ENCODE measurements around the gene SORCS2. TPM values are rescaled to one million over a fixed set of nuclear protein-coding genes. Genes with fewer than 3 reads are reported as not detected.

SORCS2 gene
- total and polyA plus RNA-seq, 2 of the 4 experiments (the other 2 are of a cell fraction): 0.36 to 0.62 TPM

- CTCF ChIA-PET: no interaction called here
- Histone ChIP-seq H3K9me1 (ENCODE audit: insufficient read depth, low read length) (no peaks in the 10 kb centered on the region), H2BK15ac (ENCODE audit: low read depth, low read length) (no peak overlapping the region), H3K4me2 (ENCODE audit: low read depth, low read length) (no peak overlapping the region), H3K23ac (ENCODE audit: low read depth, low read length) (no peak overlapping the region), H3K4ac (ENCODE audit: low read depth, low read length) (no peak overlapping the region), H2BK5ac (ENCODE audit: low read depth, low read length, poor library complexity, severe bottlenecking) (no peak overlapping the region), H4K8ac (ENCODE audit: low read depth in 2 of 2, low read length in 2 of 2) (no peak overlapping the region), H3K56ac (ENCODE audit: extremely low read depth, insufficient read depth, low read length) (no peak overlapping the region), H4K20me1 (ENCODE audit: insufficient read depth, low read length) (no peaks in the 10 kb centered on the region), H3K18ac (ENCODE audit: low read depth, low read length) (no peak overlapping the region), H2BK20ac (ENCODE audit: low read depth, low read length) (no peak overlapping the region), H3K4me1 (ENCODE audit: control insufficient read depth, insufficient read depth, low read length) (no peaks in the 10 kb centered on the region), H2AK5ac (ENCODE audit: low read depth, low read length) (no peak overlapping the region), H4K91ac (ENCODE audit: insufficient read depth, low read depth, low read length) (no peak overlapping the region), H3K14ac (replicated peaks; ENCODE audit: low read depth, low read length) (no peak overlapping the region), H3K36me3 (ENCODE audit: control insufficient read depth, insufficient read depth, low read length) (no peaks in the 10 kb centered on the region), H3K27ac (ENCODE audit: insufficient read depth, low read length) (no peak overlapping the region), H3K27me3 (ENCODE audit: control insufficient read depth, insufficient read depth, low read length) (peaks cover 63% of the 10 kb centered on the region), H3K4me3 (ENCODE audit: insufficient read depth, low read depth, low read length) (no peak overlapping the region), H2AK9ac (replicated peaks; ENCODE audit: low read depth, low read length, poor library complexity) (no peak overlapping the region), H4K5ac (ENCODE audit: low read depth, low read length) (no peak overlapping the region), H2BK120ac (ENCODE audit: low read depth, low read length) (no peak overlapping the region), H2AFZ (replicated peaks; ENCODE audit: low read length, poor library complexity) (peak overlapping the region; percentile 21), H3K9ac (ENCODE audit: low read depth, low read length) (no peak overlapping the region), H3K79me1 (ENCODE audit: low read depth in 1 of 2, low read length in 2 of 2) (no peaks in the 10 kb centered on the region), H3K9me3 (ENCODE audit: control insufficient read depth, insufficient read depth, low read length) (0 out of 2 replicates have a peak, but pooled peaks cover under 1% of the 10 kb centered on the region)
- intact Hi-C loops (cut with micrococcal nuclease): no loop called here
- WGBS, 2 experiments (ENCODE audit: extremely low coverage in 2 of 2, insufficient read length in 1 of 2): 41% methylated on average over 3 of the region's 14 CpGs; no CpG with 5 or more reads in 1 of the 2 experiments
- POLR2A ChIA-PET (ENCODE audit: unreplicated experiment): no interaction called here
- dilution Hi-C loops (cut with HindIII; ENCODE audit: low sequenced_read_pairs, unreplicated experiment): no loop called here
- no TSS peak for BruUV-seq (replicated peaks)
- DNase-seq (no peak), ATAC-seq (ENCODE audit: low read depth) (no peak)
- in situ Hi-C loops (cut with MboI; ENCODE audit: low sequenced_read_pairs): no loop called here
- no peak for TF ChIP-seq RFX5 (IDR thresholded peaks at IDR 0.05; ENCODE audit: low read depth, low read length)
- TF ChIP-seq FOS (IDR thresholded peaks at IDR 0.05; ENCODE audit: low read depth, low read length): no peak
- no peak for TF ChIP-seq MAZ (IDR thresholded peaks at IDR 0.05; ENCODE audit: borderline replicate concordance, low read depth, low read length)
- TF ChIP-seq RAD21 (IDR thresholded peaks at IDR 0.05; ENCODE audit: low read length): no peak
- no peak for TF ChIP-seq MAFK (IDR thresholded peaks at IDR 0.05; ENCODE audit: low read depth, low read length)
- TF ChIP-seq BHLHE40 (IDR thresholded peaks at IDR 0.05; ENCODE audit: low read depth, low read length): no peak
- no peak for TF ChIP-seq SMC3 (IDR thresholded peaks at IDR 0.05; ENCODE audit: low read depth, low read length)
- TF ChIP-seq NFE2L2 (IDR thresholded peaks at IDR 0.05; ENCODE audit: low read depth, low read length): no peak
- no peak for TF ChIP-seq CEBPB (IDR thresholded peaks at IDR 0.05; ENCODE audit: low read depth, low read length)
- TF ChIP-seq POLR2A (IDR thresholded peaks at IDR 0.05; ENCODE audit: low read depth, low read length): no peak
- no peak for TF ChIP-seq RCOR1 (IDR thresholded peaks at IDR 0.05; ENCODE audit: insufficient replicate concordance, low read length)
These were observed 63.1 kb downstream of the SORCS2 start for GRCh38 chr4:7255488-7255881.
